Keratinocyte (primary cell): ENCODE results near the gene TALDO1.

Source experiments
- CTCF ChIP-seq, 3 experiments: IDR thresholded peaks in 1 of 3; conservative IDR thresholded peaks in 1 of 3; optimal IDR thresholded peaks in 1 of 3; 2 replicates in 2 of 3; 3 replicates in 1 of 3; pipeline versions ENCODE3 to v1.5.1; 2011; ENCODE audit warnings: low read length in 3 of 3, mild to moderate bottlenecking in 3 of 3, moderate library complexity in 2 of 3, control low read depth in 1 of 3, inconsistent platforms in 1 of 3; ENCODE audit not compliant: insufficient read depth in 2 of 3; ENCODE audit errors: extremely low read depth in 1 of 3
- EZH2 ChIP-seq: IDR thresholded peaks from one replicate; pipeline ENCODE4 v1.6.1; 2012; ENCODE audit warnings: inconsistent platforms, mild to moderate bottlenecking, low read length, moderate library complexity

- no peak for TF ChIP-seq CTCF (optimal IDR thresholded peaks at IDR 0.05 in 1 of 3, IDR thresholded peaks at IDR 0.05 in 1 of 3, conservative IDR thresholded peaks at IDR 0.05 in 1 of 3; ENCODE audit: extremely low read depth in 1 of 3, insufficient read depth in 2 of 3, low read length in 3 of 3)
- no peak for TF ChIP-seq EZH2
These were observed 25.4 kb upstream of the TALDO1 start for GRCh38 chr11:721741-722345.
